ENCODE data around the gene PRKACA.

Gene PRKACA

GRCh38 chr19:14117668-14118164, at the start of gene PRKACA (continued):
- peak; percentile 81 for TF ChIP-seq GLIS2 (tag by site-specific recombination; IDR thresholded peaks at IDR 0.05)

- CTCF ChIA-PET, result no interaction called here
- Histone ChIP-seq H3K27ac (ENCODE audit: extremely low read depth, low read depth, low read length) (no peak overlapping the region), H3K4me3 (ENCODE audit: low read depth, low read length) (no peak overlapping the region), H3K4me1 (ENCODE audit: control insufficient read depth, insufficient read depth, low read length) (no peaks in the 10 kb centered on the region), H3K9me3 (ENCODE audit: control insufficient read depth, insufficient read depth, low read depth, low read length) (no peaks in the 10 kb centered on the region), H3K36me3 (ENCODE audit: control insufficient read depth in 2 of 2, insufficient read depth in 1 of 2, low read length in 2 of 2) (peaks cover 10 to 53% of the 10 kb centered on the region in 2 experiments; a peak in 2 of 3 replicates)
- POLR2A ChIA-PET, result interaction anchor here (2.1 kb wide), 1 partner anchor 30 kb away, joined by 7 read pairs; no protein-coding TSS in a partner anchor
- no peak for TF ChIP-seq ZNF146 (tag by site-specific recombination; IDR thresholded peaks at IDR 0.05)
- 0 out of 2 replicates have a peak, but pooled peaks have one; percentile 13 for TF ChIP-seq GLIS2 (tag by site-specific recombination; IDR thresholded peaks at IDR 0.05)
- TF ChIP-seq ZNF132 (tag by site-specific recombination; IDR thresholded peaks at IDR 0.05; ENCODE audit: borderline replicate concordance), result no peak
- 0 out of 2 replicates have a peak, but pooled peaks have one; percentile 14 for TF ChIP-seq KLF9 (tag by site-specific recombination; IDR thresholded peaks at IDR 0.05; ENCODE audit: low read depth)
- TF ChIP-seq ZNF692 (tag by site-specific recombination; IDR thresholded peaks at IDR 0.05), result 0 out of 2 replicates have a peak, but pooled peaks have one; percentile 32
- peak; percentile 40 for TF ChIP-seq PRDM1 (tag by site-specific recombination; IDR thresholded peaks at IDR 0.05)
- no peak for TF ChIP-seq ZBTB26 (tag by site-specific recombination; optimal IDR thresholded peaks at IDR 0.05)
- peak; percentile 21; the same call in 1 of the 2 replicates for TF ChIP-seq GLIS1 (tag by site-specific recombination; IDR thresholded peaks at IDR 0.05)
Measured at GRCh38 chr19:14166999-14167575, 49.5 kb upstream of the PRKACA start.

- H3K27ac ChIP-seq (ENCODE audit: extremely low read depth, low read depth, low read length), result no peak overlapping the region
- H3K9me3 ChIP-seq (ENCODE audit: control insufficient read depth, insufficient read depth, low read depth, low read length), result no peaks in the 10 kb centered on the region
- H3K4me1 ChIP-seq (ENCODE audit: control insufficient read depth, insufficient read depth, low read length), result no peaks in the 10 kb centered on the region
- peaks cover 10 to 51% of the 10 kb centered on the region in 2 experiments; a peak in 2 of 3 replicates for H3K36me3 ChIP-seq (ENCODE audit: control insufficient read depth in 2 of 2, insufficient read depth in 1 of 2, low read length in 2 of 2)
- ChIA-PET POLR2A (interaction anchor here (2.1 kb wide), 1 partner anchor 29 kb away, joined by 7 read pairs; no protein-coding TSS in a partner anchor), CTCF (no interaction called here)
- no peak overlapping the region for H3K4me3 ChIP-seq (ENCODE audit: low read depth, low read length)
- TF ChIP-seq KLF7 (tag by site-specific recombination; IDR thresholded peaks at IDR 0.05; ENCODE audit: borderline replicate concordance), result no peak
- no peak for TF ChIP-seq ZNF311 (tag by site-specific recombination; IDR thresholded peaks at IDR 0.05; ENCODE audit: borderline replicate concordance)
- TF ChIP-seq ZNF350 (tag by site-specific recombination; IDR thresholded peaks at IDR 0.05), result no peak
- no peak for TF ChIP-seq ZNF530 (tag by site-specific recombination; IDR thresholded peaks at IDR 0.05; ENCODE audit: low read depth)
- TF ChIP-seq ZNF776 (tag by site-specific recombination; IDR thresholded peaks at IDR 0.05; ENCODE audit: borderline replicate concordance), result no peak
- TF ChIP-seq ZNF157 (tag by site-specific recombination; IDR thresholded peaks at IDR 0.05), result no peak
- TF ChIP-seq ZNF76 (tag by site-specific recombination; IDR thresholded peaks at IDR 0.05; ENCODE audit: borderline replicate concordance, low read depth), result no peak
- no peak for TF ChIP-seq ZNF239 (tag by site-specific recombination; IDR thresholded peaks at IDR 0.05)
- no peak for TF ChIP-seq KLF9 (tag by site-specific recombination; IDR thresholded peaks at IDR 0.05; ENCODE audit: low read depth)
- no peak for TF ChIP-seq ZNF830 (tag by site-specific recombination; IDR thresholded peaks at IDR 0.05; ENCODE audit: low read depth)
- 0 out of 2 replicates have a peak, but pooled peaks have one; percentile 12 for TF ChIP-seq ZNF366 (tag by site-specific recombination; conservative IDR thresholded peaks at IDR 0.05)
- TF ChIP-seq ZSCAN5A (tag by site-specific recombination; IDR thresholded peaks at IDR 0.05), result no peak
- TF ChIP-seq ZNF2 (tag by site-specific recombination; IDR thresholded peaks at IDR 0.05), result no peak
- no peak for TF ChIP-seq ZNF692 (tag by site-specific recombination; IDR thresholded peaks at IDR 0.05)
- TF ChIP-seq SCRT1 (tag by site-specific recombination; IDR thresholded peaks at IDR 0.05; ENCODE audit: borderline replicate concordance), result no peak
- TF ChIP-seq ZNF398 (tag by site-specific recombination; IDR thresholded peaks at IDR 0.05), result peak; percentile 33; the same call in 1 of the 2 replicates
Measured at GRCh38 chr19:14165990-14166830, 48.6 kb upstream of the PRKACA start.

Measured in HEK293 (cell line).